Smooth muscle cell (in vitro differentiated cells): Measurements from ENCODE around the gene NUMB. TPM values are rescaled to one million over a fixed set of nuclear protein-coding genes. Genes with fewer than 3 reads are reported as not detected.

Experiments used
- DNase-seq: peaks from one replicate; lab custom pipeline; 2025; ENCODE audit not compliant: unreplicated experiment; lab: John Stamatoyannopoulos, UW
- H2AFZ ChIP-seq: fragments of 200-600 bp; sonication (generic); 2 replicates; pipeline ENCODE4 v1.6.0; 2016; ENCODE audit warnings: antibody characterized with exemption, low read depth, mild to moderate bottlenecking
- H3F3A ChIP-seq: fragments of 200-600 bp; sonication (generic); 2 replicates; pipeline ENCODE4 v1.6.0; 2017; ENCODE audit warnings: antibody characterized with exemption, low read depth
- H3K27ac ChIP-seq: fragments of 200-600 bp; sonication (generic); 2 replicates; pipeline ENCODE4 v1.5.1; 2016; ENCODE audit warnings: low read depth, mild to moderate bottlenecking
- H3K27me3 ChIP-seq: fragments of 200-600 bp; sonication (generic); 2 replicates; pipeline ENCODE4 v1.6.1; 2016; ENCODE audit warnings: low read depth, mild to moderate bottlenecking
- H3K36me3 ChIP-seq: fragments of 200-600 bp; sonication (generic); 2 replicates; pipeline ENCODE4 v1.5.1; 2016; ENCODE audit warnings: low read depth
- H3K4me1 ChIP-seq: fragments of 200-600 bp; sonication (generic); 2 replicates; pipeline ENCODE4 v1.5.1; 2016; ENCODE audit warnings: low read depth
- H3K4me2 ChIP-seq: fragments of 200-600 bp; sonication (generic); 2 replicates; pipeline ENCODE4 v1.6.0; 2016; ENCODE audit warnings: mild to moderate bottlenecking
- H3K4me3 ChIP-seq: fragments of 200-600 bp; sonication (generic); 2 replicates; pipeline ENCODE4 v1.5.1; 2016; ENCODE audit warnings: mild to moderate bottlenecking
- H3K79me2 ChIP-seq: fragments of 200-600 bp; sonication (generic); 2 replicates; pipeline ENCODE4 v1.6.0; 2016; ENCODE audit warnings: low read depth, mild to moderate bottlenecking
- H3K9ac ChIP-seq: fragments of 200-600 bp; sonication (generic); 2 replicates; pipeline ENCODE4 v1.6.0; 2016; ENCODE audit warnings: low read depth
- H3K9me3 ChIP-seq: fragments of 200-600 bp; sonication (generic); replicated peaks from 2 replicates; pipeline ENCODE4 v1.5.1; 2016; ENCODE audit warnings: low read depth
- H4K20me1 ChIP-seq: fragments of 200-600 bp; sonication (generic); 2 replicates; pipeline ENCODE4 v1.6.0; 2016; ENCODE audit warnings: low read depth
- CTCF ChIP-seq: fragments of 200-600 bp; sonication (generic); IDR thresholded peaks from 2 replicates; pipeline ENCODE4 v1.5.1; 2017; ENCODE audit warnings: borderline replicate concordance, mild to moderate bottlenecking, antibody characterized with exemption; ENCODE audit not compliant: insufficient read depth, poor library complexity, severe bottlenecking
- WGBS: methylation state at CpG from one replicate; pipeline ENCODE4 v1.1.7; 2016; ENCODE audit warnings: low lambda C conversion rate; 5-methylcytosine and 5-hydroxymethylcytosine counted together
- polyA plus RNA-seq: library from polyadenylated mRNA; unstranded; fragments of >200 nt; fragmentation: Nextera tagmentation; extraction: Ambion mirVana; gene quantifications from 2 replicates; pipeline ENCODE4 v1.2.1, GENCODE V29; 2016
- total RNA-seq: library from RNA; depleted of rRNA; stranded (reverse); fragments of >200 nt; gene quantifications from 2 replicates; pipeline ENCODE4 v1.2.3, GENCODE V29; 2014

Gene NUMB
- total and polyA plus RNA-seq, 2 experiments from 2014 or later: 34.5 to 57.4 TPM

GRCh38 chr14:73235531-73236155 lies 222.7 kb downstream of the NUMB start:
- no peak for DNase-seq
- Histone ChIP-seq H3K4me2 (peak overlapping the region; percentile 31), H3K4me1 (peaks cover 43% of the 10 kb centered on the region)

GRCh38 chr14:73234586-73235394 lies 223.6 kb downstream of the NUMB start:
- WGBS: 82% methylated on average over 11 of the region's 11 CpGs
- Histone ChIP-seq H3F3A (no peaks in the 10 kb centered on the region), H2AFZ (no peak overlapping the region), H3K4me3 (no peak overlapping the region), H3K4me2 (peak overlapping the region; percentile 31), H3K9ac (no peak overlapping the region), H3K27me3 (peaks cover 70% of the 10 kb centered on the region), H3K9me3 (no peaks in the 10 kb centered on the region), H4K20me1 (no peaks in the 10 kb centered on the region), H3K27ac (no peak overlapping the region), H3K36me3 (no peaks in the 10 kb centered on the region), H3K4me1 (peaks cover 41% of the 10 kb centered on the region), H3K79me2 (no peaks in the 10 kb centered on the region)
- no peak for DNase-seq
- no peak for TF ChIP-seq CTCF

More at GRCh38 chr14:73235531-73236155, 222.7 kb downstream of the NUMB start:
- no peak overlapping the region for H2AFZ ChIP-seq
- H3K4me3 ChIP-seq: no peak overlapping the region
- no peak overlapping the region for H3K27ac ChIP-seq
- H3K79me2 ChIP-seq: no peaks in the 10 kb centered on the region
- peaks cover 78% of the 10 kb centered on the region for H3K27me3 ChIP-seq
- no peak for TF ChIP-seq CTCF
- H3F3A ChIP-seq: no peaks in the 10 kb centered on the region
- H3K9me3 ChIP-seq: no peaks in the 10 kb centered on the region
- H4K20me1 ChIP-seq: no peaks in the 10 kb centered on the region
- no peaks in the 10 kb centered on the region for H3K36me3 ChIP-seq
- 14% methylated on average over 6 of the region's 6 CpGs for WGBS
- H3K9ac ChIP-seq: no peak overlapping the region

GRCh38 chr14:73234029-73234428 lies 224.3 kb downstream of the NUMB start:
- Histone ChIP-seq H4K20me1 (no peaks in the 10 kb centered on the region), H3K4me2 (no peak overlapping the region), H3K79me2 (no peaks in the 10 kb centered on the region), H3K9ac (no peak overlapping the region), H3K27ac (no peak overlapping the region), H3K4me3 (no peak overlapping the region), H3K9me3 (no peaks in the 10 kb centered on the region), H3K36me3 (no peaks in the 10 kb centered on the region), H3K27me3 (peaks cover 62% of the 10 kb centered on the region), H2AFZ (no peak overlapping the region), H3F3A (no peaks in the 10 kb centered on the region), H3K4me1 (peaks cover 34% of the 10 kb centered on the region)
- WGBS: 92% methylated on average over 5 of the region's 5 CpGs
- no peak for DNase-seq
- no peak for TF ChIP-seq CTCF
